ENCODE measurements around the gene CFAP90.

- TF ChIP-seq RCOR1 (IDR thresholded peaks at IDR 0.05; ENCODE audit: low read length) (no peak), JUND (IDR thresholded peaks at IDR 0.05) (no peak), FOXJ3 (CRISPR knock-in tag; IDR thresholded peaks at IDR 0.05) (no peak), CTCF (IDR thresholded peaks at IDR 0.05) (no peak), MXI1 (IDR thresholded peaks at IDR 0.05; ENCODE audit: low read depth, low read length) (no peak), CHD2 (IDR thresholded peaks at IDR 0.05; ENCODE audit: low read length, partially characterized antibody) (no peak)
- TF ChIP-seq, protein P1, sequence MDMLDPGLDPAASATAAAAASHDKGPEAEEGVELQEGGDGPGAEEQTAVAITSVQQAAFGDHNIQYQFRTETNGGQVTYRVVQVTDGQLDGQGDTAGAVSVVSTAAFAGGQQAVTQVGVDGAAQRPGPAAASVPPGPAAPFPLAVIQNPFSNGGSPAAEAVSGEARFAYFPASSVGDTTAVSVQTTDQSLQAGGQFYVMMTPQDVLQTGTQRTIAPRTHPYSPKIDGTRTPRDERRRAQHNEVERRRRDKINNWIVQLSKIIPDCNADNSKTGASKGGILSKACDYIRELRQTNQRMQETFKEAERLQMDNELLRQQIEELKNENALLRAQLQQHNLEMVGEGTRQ (IDR thresholded peaks at IDR 0.05; ENCODE audit: borderline replicate concordance, low read depth, low read length): no peak
These were observed 69.0 kb downstream of the CFAP90 start for GRCh38 chr5:7781899-7782298.
